GM19324 (cell line): ENCODE results near the gene GGT1.
"Not testable (repeated sequence)": the region's sequence is repeated elsewhere in the genome, so short reads cannot be mapped to it uniquely, and the experiment has no call there.

Experiments
- ATAC-seq: cut with Tn5 transposase; IDR thresholded peaks from one replicate; pipeline ENCODE4 v1.9.1; 2021; ENCODE audit warnings: mild to moderate bottlenecking, moderate library complexity; ENCODE audit not compliant: unreplicated experiment, low FRiP score

Gene GGT1

DNA sequence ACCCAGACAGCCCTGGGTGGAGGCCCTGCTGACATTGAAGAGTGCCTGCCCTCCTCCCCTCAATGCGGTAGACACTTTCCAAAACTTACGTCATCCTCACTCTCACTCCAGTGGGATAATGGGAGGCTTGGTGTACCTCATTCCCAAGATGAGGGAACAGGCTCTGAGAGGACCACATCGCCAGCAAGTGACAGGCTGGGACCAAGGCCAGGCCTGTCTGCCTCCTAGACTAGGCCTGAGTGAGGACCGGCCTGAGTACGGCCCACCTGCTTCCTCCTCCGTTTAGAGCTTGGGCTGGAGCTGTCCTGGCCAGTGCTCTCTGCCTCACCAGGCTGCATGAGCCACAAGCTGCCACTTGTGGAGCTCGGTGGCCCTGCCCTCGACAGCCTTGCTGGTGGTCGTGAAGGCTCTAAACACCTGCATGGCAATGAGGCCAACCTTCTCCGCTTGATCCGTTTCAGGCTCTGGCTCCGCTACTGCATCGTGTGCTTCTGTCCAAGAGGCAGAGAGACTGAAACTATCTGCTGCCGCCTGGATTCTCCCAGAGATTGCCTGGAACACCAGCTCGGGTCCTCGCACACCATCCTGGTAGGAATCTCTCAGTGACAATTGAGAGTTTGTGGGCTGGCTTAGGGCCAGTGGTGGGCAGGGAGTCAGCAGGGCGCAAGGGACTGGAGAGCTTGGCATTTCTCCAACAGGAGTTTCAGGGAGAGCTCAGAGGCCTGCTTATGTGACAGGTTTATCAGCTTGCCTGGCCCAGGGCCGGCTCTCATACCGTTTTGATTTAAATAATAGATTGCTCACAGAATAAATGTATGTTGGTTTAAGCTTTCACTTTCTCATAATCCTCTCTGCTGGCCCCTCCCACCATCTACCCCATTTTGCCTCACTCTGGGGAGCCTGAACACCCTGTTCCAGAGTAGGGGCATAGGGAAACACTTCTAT lies 19.5 kb upstream of the GGT1 start:
- ATAC-seq: no peak

DNA sequence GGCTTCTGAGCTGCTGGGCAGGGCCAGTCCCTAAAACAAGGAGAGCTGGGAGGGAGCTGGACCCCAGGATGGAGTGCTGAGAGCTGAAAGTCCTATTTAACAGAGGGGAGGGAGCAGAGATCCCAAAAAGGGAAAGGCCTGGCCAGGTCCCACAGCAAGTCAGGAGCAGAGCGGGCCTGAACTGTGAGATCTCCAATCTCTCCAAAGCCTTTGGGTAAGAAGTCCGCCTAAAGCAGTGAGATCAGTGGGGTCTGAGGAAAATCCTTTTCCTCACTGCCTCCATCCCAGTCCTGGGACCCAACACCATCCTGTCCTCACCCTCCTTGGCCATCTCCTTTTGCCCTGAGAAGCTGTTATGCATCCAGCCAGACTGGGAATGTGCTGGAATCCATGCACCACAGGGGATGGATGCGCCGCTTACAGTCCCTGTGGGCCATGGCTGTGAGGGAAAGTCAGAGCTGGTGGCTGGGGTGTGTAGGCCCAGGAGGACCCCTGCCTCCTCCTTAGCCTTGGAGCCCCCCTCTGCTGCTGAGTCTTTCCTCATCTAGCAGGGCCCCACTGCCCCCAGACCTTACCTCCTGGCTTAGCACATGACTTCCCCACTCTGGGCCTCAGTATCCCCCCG lies 18.7 kb upstream of the GGT1 start:
- no peak for ATAC-seq

DNA sequence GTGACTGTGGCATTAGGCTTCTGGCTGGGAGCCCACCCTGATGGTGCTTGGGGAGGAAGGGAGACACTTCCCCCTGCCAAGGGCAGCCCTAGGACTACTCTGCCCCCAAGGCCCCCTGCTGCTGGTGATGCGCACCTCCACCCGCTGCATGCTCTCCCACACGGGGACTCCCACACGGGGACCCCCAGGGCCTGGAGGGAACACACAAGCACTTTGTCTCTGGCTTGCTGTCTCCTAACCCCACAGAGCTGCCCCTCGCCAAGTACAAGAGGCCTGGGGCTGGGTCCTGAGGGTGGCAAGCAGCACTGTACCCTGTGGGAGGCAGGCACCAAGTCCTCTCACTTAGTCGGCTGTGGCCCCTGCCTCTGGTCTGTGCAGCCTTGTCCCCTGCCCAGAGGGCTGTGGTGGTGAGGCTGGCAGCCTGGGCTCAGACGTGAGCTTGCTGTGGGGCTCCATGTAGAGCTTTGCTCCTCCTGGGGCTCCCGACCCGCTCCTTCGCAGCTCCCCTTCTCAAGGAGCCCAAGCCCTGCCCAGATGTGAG lies 18.1 kb upstream of the GGT1 start:
- ATAC-seq: no peak

DNA sequence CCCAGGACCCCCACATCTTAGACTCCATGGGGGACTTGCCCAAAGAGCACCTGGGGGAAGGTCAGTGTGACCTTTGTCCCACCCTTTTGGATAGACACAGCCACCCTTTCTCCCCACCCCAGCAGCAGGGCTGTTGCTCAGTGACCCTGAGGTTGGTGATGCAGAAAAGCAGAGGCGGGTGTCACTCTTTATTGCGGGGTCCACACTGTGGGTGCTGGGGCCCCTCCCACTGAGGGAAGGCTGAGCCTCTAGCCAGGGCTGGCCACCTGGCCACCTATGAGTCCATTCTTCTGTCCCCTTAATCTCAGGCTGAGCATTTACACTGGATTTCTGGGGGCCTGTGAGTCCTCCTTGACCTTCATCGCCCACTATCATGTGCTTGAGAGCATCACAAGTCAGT lies 17.5 kb upstream of the GGT1 start:
- ATAC-seq: no peak

DNA sequence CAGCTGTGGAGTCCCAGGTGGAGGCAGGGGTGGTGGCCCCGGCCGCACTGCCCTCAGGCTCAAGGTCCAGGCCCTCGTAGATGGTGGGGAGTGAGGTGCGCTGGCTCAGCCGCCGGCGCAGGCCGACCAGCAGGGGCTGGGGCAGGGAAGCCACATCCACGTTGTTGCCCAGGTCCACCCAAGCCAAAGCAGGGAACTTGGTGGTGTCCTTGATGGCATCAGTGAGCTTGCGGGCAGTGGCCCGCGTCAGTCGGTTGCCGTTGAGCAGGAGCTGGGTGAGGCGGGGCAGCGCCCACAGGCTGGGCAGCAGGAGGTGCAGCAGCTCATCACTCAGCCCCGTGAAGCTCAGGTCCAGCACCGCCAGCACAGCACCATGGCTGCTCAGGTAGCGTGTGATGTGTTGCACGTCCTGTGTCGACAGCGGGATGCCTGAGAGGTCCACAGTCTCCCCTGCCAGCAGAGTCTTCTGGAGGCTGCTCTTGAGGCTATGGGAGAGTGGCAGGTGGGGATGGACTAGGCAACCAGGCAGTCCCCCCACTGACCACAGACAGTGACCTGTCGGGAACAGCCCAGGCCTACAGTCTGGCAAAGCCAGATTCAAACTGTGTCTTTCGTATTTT lies 17.0 kb upstream of the GGT1 start:
- no peak for ATAC-seq

DNA sequence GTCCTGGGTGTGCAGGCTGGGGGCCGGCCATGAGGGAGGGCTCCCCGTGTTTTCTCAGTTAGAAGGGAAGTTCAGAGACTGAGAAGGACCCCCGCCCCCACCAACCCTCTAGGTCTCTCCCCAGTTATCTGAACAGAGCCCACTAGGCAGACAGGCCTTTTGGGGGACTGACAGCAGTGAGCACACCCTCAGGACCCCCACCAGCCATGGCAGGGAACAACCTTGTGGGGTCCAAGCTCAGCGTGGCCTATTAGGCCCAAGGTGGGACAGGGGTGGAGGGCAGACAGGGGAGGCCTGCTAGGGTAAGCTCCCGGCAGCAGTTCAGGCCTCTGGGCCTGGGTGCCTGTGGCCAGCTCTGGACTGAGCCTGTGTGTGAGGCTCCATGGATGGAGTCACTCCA lies 15.7 kb upstream of the GGT1 start:
- no peak for ATAC-seq

DNA sequence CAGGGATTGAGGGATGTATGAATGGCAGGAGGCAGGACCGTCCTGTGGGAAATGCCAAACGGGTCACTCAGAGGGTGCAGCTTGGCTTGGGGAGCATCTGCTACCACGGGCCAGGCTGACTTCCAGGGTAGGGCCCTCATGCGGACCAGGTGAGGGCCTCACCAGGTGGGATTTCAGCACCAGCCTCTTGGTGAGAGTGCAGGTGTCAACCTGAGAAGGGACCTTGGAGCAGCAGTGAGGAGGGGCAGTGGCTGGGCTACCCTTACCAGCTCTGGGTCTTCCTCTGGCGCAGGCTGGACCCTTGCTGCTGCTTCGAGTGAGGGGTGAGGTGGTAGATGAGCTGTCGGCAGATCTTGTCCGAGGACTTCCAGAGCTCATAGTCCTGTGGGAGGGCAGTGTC lies 15.0 kb upstream of the GGT1 start:
- no peak for ATAC-seq

DNA sequence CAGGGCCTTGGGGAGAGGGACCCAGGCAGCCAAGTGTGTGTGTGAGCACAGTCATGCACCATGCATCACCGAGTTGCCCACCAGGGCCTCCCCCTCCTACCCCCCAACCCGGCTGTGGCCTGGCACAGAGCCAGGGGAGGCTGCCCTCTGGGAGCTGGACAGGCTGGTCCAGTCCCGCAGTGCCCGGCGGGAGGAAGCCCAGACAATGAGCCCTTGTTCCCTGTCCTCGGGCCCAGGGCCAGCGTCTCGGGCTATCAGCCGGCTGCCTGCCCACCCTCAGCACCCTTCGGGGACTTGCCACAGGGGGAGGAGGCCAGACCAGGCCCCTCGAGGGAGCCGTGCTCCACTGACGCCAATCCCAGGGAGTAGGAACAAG lies 14.6 kb upstream of the GGT1 start:
- no peak for ATAC-seq

DNA sequence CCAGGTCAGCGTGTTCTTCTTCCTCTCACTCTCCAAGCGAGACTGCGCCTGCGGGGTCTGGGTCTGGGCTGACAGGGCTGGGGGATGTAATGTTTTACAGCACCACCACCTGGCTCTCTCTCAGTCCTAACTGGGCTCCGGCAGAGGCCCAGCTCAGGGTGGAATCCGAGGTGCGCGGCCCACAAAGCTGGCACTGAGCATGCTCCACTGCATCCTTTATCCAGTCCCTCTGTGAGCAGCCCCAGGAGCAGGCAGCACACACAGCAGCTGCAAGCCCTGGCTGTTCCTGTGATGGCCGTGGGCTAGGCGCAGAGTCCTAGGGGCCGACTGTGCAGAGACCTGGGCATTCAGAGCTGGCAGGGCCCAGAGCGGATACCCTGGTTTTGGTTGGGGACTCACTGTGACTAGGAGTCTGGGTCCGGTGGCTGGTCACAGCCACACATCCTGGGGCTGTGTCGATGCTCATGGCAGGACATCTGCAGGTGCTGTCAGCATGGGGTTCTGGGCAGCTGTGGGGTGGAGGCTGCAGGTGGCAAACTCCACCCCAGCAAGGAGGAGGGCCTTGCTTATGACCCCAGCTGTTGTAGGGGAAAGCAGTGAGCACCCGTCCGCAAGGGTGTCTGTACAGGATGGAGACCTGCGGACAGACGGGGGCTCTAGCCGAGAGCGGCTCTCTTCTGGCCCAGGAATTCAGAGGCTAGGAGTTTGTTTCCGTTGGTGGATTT lies 14.1 kb upstream of the GGT1 start:
- ATAC-seq: no peak

DNA sequence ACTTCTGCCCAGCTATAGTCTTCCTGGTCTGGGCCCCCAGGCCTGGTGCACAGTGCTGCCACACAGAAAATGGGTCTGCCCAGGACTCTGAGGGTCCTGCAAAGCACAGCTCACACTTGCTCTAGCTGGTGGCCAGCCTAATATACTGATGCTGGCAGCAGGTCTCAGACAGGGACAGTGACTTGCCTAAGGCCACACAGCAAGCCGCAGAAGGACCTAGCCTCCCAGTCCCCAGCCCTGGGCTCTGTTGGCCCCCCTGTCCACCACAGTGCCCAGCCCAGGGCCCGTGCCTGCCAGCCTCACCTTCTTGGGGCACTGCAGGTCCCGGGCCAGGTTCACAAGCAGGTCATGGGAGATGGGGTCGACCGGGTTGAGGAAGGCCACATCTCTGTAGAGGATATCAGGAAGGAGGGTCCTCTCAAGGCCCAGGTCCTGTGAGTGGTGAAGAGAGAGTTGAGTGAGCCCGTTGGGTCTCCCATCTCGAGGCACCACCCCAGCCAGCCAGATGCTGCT lies 13.4 kb upstream of the GGT1 start:
- ATAC-seq: no peak

DNA sequence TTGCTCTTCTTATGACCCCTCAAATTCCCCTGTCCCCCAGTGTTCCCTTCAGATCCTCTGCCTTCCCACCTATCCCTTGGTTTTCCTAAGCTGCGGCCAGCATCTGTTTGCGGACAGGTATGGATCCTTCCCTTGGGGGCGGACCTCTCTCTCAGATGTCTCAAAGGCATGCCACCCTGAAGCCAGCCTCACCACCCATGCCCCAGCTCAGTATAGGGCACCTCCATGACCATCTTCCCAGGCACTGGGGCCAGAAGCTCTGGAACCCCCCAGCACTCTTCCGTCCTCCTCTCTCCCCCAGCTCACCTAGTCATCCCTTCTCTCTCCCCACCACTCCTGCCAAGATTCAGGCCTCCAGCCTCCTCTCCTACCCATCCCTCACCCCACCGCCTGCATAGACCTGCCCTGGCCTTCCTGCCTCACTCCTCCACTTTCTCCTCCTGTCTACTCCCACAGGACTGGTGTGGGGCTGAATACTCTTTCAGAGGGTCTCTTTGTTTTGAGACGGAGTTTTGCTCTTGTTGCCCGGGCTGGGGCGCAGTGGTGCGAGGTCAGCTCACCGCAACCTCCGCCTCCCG lies 12.3 kb upstream of the GGT1 start:
- ATAC-seq: no peak

DNA sequence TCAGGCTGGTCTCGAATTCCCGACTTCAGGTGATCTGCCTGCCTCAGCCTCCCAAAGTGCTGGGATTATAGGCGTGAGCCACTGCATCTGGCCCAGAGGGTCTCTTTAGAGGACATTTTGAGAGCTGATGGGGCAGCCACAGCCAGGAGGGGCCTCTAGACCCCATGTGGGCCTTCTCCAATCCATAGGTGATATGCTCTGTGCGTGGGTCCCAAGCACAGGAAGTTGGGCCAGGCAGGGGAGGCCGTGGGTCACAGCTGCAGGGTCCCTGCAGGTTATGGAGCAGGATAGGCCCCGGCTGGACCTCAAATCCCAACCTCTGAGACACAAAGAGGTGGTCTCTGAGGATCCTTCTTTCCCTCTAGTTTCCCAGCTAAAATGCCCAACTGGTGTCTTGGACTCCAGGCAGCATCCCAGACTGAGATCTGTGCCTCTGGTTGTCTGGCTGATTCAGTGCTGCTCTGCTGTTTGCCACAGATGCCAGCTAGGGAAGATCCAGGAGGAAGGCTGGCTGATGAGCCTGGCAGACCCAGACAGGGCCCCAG lies 11.6 kb upstream of the GGT1 start:
- no peak for ATAC-seq

DNA sequence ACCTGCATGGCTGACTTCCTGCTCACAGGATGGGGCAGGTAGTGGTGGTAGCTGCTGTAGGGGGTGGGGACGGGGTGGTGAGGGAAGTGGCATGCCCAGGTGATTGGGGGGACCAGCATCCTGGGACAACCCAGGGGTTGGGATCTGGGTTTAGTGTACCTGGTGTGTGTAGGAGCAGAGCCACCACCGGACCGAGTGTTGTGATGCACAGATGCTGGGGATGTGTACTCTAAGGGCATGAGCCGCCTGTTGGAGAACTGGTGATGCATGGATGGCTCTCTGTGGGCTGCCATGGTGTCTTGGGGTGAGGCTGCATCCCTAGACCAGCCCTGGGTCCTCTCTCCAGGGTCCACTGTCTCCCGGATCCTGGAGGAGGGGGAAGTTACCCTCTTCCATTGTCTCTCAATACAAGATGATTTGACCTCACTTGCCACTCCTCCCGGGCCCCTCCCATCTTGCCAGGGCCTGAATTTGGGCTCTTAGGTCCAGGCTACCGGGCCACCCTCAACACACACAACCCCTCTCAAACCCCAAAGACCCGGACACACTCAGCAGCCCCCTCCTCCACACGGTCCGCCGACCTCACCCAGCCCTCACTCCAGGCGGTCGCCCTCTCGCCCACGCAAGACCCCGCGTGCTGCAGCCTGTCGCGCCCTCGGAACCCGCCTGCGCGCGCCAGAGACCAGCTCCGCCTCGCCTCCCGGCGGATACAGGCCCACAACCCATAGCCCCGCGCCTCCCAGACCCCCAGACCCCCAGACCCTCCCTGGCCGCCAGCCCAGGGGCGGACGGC lies 10.7 kb upstream of the GGT1 start:
- ATAC-seq: no peak

DNA sequence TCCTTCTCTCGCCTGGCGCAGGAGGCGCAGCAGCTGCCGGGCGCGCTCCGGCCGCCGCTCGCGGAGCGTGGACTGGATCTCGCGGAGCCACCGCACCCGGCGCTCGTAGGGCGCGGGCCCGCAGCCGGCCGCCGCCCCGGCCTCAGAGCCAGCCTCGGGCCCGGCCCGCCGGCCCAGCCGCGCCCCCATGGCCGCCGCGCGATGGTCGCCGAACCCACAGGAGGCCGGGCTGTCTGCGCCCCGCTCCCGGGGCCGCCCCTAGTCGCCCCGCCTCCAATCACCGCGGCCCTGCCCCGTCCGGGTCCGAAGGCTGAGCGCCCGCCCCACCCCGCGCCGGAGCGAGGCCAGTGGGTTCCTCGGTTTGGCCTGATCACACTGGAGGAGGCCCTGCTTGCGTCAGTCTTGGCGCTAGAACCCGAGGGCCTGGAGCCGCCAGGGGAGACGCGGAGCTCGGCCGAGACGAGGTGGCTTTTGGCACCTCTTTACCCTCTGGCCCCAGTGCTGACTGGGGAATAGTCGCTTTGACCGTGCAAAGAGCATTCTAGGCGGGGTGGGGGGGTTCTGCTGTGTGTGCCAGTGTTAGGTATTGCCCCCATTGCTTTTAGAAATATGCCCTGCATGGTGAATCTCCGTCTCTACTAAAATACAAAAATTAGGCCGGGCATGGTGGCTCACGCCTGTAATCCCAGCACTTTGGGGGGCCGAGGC lies 10.0 kb upstream of the GGT1 start, which contains the start of gene LRRC75B:
TSS of gene LRRC75B (minus strand) at position 223 of the 708 bp plus-strand sequence. CDS start at position 189, 34 bp downstream.
- peak; percentile 71 for ATAC-seq

DNA sequence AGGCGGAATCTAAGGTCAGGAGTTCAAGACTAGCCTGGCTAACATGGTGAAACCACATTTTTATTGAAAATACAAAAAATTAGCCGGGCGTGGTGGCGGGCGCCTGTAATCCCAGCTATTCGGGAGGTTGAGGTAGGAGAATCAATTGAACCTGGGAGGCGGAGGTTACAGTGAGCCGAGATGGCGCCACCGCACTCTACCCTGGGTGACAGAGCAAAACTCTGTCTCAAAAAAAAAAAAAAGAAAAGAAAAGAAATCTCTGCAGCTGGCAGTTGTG lies 9.5 kb upstream of the GGT1 start:
- ATAC-seq: not testable (repeated sequence)

DNA sequence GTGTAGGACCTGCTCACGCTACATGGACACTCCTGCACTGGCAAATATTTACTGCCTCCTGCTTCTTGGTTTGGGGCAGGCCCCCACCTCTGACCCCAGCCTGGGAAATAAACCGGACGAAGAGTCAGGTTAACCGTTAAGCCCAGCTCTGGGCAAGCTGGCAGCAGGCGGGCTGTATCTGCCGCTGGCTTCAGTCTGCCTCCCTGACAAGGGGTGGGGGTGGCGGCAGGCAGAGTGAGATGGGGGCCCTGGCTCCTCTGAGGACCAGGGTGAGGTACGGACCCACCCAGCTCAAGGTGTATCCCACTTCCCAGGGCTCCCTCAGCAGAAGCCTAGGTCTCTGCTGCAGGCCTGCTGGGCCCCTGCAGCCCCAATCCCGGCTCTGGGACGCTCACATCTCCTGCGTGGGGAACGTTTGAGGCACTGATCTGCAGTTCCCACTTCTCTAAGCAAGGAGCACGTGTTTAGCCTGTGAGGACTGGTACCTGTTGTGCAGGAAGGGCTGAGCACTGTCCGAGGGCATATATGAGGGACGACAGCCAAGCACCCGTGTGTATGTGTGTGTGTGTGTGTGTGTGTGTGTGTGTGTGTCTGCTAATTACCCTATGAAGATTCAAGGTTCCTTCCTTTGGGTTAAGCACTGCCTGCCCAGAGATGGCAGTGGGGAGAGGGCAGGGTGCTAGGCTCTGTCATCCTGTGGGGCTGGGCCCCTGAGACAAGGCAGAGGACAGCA lies 9.0 kb upstream of the GGT1 start:
- no peak for ATAC-seq

DNA sequence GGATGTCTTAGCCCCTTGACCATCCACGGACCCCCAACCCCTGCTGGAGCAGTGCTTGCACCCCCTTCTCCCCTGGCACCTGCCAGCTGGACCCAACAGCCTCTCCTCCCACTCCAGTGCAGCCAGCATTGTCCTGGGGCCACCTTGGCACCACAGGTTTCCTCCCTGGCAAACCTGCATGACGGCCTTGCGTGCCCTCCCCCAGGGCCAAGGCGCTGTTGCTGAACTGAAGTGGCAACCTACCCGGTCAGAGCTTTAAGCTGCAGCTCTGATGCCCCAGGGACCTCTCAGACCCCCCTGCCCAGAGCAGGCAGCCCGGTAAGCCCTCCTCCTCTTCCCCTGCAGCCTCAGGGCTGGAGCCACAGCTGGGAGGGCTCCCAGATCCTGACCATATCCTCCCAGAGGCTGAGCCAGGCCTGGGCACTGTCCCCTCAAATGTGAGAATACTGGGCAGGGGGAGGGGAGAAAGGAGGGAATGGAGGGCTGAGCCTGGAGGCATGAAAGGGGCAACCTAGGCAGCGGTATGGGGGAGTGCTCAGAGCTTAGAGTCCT lies 8.3 kb upstream of the GGT1 start:
- no peak for ATAC-seq

DNA sequence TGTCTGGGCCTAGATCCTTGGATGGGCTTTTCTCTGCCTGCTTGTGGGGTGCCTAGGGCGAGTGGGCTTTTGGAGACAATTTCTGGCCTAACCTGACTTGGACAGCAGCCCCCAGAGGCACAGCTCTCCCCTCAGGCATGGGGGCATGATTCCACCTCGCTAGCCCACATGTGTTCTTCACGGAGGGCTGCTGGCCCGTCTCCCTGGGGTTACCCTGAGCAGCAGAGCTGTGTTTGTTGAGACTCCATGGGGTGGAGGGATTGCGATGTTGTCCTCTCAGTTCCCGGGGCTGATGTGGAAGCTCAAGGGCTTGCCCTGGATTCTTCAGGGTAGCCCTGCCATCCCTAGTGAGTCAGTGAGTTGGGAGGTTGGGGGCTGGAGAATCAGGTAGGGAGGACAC lies 7.8 kb upstream of the GGT1 start:
- no peak for ATAC-seq
